ENCODE results near the gene USP49. TPM values are rescaled to one million over a fixed set of nuclear protein-coding genes. Genes with fewer than 3 reads are reported as not detected.

USP49 gene
- total RNA-seq, 2 experiments from 2014 or later, result 1.3 TPM

GRCh38 chr6:41909727-41910126 lies 14.6 kb upstream of the USP49 start:
- ATAC-seq (ENCODE audit: poor library complexity) (no peak), DNase-seq (no peak)
- Mint-ChIP-seq H3K27me3 (no peaks in the 10 kb centered on the region), H3K36me3 (ENCODE audit: low read depth) (peaks cover 56% of the 10 kb centered on the region), H3K4me3 (no peak overlapping the region), H3K27ac (no peak overlapping the region), H3K4me1 (ENCODE audit: low read depth) (peaks cover 6% of the 10 kb centered on the region), H3K9me3 (no peaks in the 10 kb centered on the region)
- H3K27me3 ChIP-seq (ENCODE audit: control insufficient read depth in 1 of 2, insufficient read depth in 2 of 2, low read length in 2 of 2), result no peaks in the 10 kb centered on the region
- no peak overlapping the region for H3K4me3 ChIP-seq (ENCODE audit: low read length)
- TF ChIP-seq, protein P1, sequence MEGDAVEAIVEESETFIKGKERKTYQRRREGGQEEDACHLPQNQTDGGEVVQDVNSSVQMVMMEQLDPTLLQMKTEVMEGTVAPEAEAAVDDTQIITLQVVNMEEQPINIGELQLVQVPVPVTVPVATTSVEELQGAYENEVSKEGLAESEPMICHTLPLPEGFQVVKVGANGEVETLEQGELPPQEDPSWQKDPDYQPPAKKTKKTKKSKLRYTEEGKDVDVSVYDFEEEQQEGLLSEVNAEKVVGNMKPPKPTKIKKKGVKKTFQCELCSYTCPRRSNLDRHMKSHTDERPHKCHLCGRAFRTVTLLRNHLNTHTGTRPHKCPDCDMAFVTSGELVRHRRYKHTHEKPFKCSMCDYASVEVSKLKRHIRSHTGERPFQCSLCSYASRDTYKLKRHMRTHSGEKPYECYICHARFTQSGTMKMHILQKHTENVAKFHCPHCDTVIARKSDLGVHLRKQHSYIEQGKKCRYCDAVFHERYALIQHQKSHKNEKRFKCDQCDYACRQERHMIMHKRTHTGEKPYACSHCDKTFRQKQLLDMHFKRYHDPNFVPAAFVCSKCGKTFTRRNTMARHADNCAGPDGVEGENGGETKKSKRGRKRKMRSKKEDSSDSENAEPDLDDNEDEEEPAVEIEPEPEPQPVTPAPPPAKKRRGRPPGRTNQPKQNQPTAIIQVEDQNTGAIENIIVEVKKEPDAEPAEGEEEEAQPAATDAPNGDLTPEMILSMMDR (IDR thresholded peaks at IDR 0.05), result no peak
- H3K9me3 ChIP-seq (ENCODE audit: control insufficient read depth in 1 of 2, insufficient read depth in 1 of 2, low read length in 2 of 2), result no peaks in the 10 kb centered on the region
- ChIA-PET POLR2A (no interaction called here), CTCF (interaction anchor here (0.6 to 2.1 kb wide), 2 partner anchors 11 to 80 kb away, joined by 3 to 9 read pairs; partner anchors contain the start of genes BYSL and MED20)
- no peaks in the 10 kb centered on the region for H3K4me1 ChIP-seq (ENCODE audit: insufficient read depth, low read length)
- no peak overlapping the region for H3K27ac ChIP-seq (ENCODE audit: low read depth in 1 of 2, low read length in 2 of 2)
- peaks cover 53% of the 10 kb centered on the region for H3K36me3 ChIP-seq (ENCODE audit: insufficient read depth, low read length)
- intact Hi-C loops (cut with DNase I, micrococcal nuclease), result no loop called here

- H3K27me3 Mint-ChIP-seq, result no peaks in the 10 kb centered on the region
- peak; percentile 74 for ATAC-seq (ENCODE audit: poor library complexity)
- peaks cover 12% of the 10 kb centered on the region for H3K4me1 Mint-ChIP-seq (ENCODE audit: low read depth)
Measured at GRCh38 chr6:41901882-41902519, 6.8 kb upstream of the USP49 start.

GRCh38 chr6:41900861-41901260 lies 5.7 kb upstream of the USP49 start:
- Histone ChIP-seq H3K27ac (ENCODE audit: low read depth in 1 of 2, low read length in 2 of 2) (no peak overlapping the region), H3K36me3 (ENCODE audit: insufficient read depth, low read length) (peaks cover 2% of the 10 kb centered on the region), H3K9me3 (ENCODE audit: control insufficient read depth in 1 of 2, insufficient read depth in 1 of 2, low read length in 2 of 2) (no peaks in the 10 kb centered on the region), H3K27me3 (ENCODE audit: control insufficient read depth in 1 of 2, insufficient read depth in 2 of 2, low read length in 2 of 2) (no peaks in the 10 kb centered on the region), H3K4me1 (ENCODE audit: insufficient read depth, low read length) (peaks cover 14% of the 10 kb centered on the region), H3K4me3 (ENCODE audit: low read length) (no peak overlapping the region)
- intact Hi-C loops (cut with DNase I, micrococcal nuclease), result loop anchor here in 1 of 2 experiments (5.0 kb wide), 1 partner anchor 201 kb away; no protein-coding TSS in a partner anchor
- no peaks in the 10 kb centered on the region for H3K9me3 Mint-ChIP-seq
- H3K27ac Mint-ChIP-seq, result no peak overlapping the region
- TF ChIP-seq, protein P1 (IDR thresholded peaks at IDR 0.05), result no peak
- H3K4me3 Mint-ChIP-seq, result no peak overlapping the region
- peaks cover 18% of the 10 kb centered on the region for H3K4me1 Mint-ChIP-seq (ENCODE audit: low read depth)
- ChIA-PET POLR2A (interaction anchor here (0.7 kb wide), 1 partner anchor 66 kb away, joined by 3 read pairs; no protein-coding TSS in a partner anchor), CTCF (interaction anchor here (1.3 kb wide), 1 partner anchor 143 kb away, joined by 5 read pairs; no protein-coding TSS in a partner anchor)
- no peak for DNase-seq
- ATAC-seq (ENCODE audit: poor library complexity), result no peak
- peaks cover 8% of the 10 kb centered on the region for H3K36me3 Mint-ChIP-seq (ENCODE audit: low read depth)
- H3K27me3 Mint-ChIP-seq, result no peaks in the 10 kb centered on the region

More at GRCh38 chr6:41901882-41902519, 6.8 kb upstream of the USP49 start:
- ChIA-PET CTCF (interaction anchor here (0.8 to 1.9 kb wide), 5 partner anchors 19 to 142 kb away, joined by 3 to 6 read pairs (median 4); partner anchors contain the start of genes BYSL and MED20), POLR2A (no interaction called here)
- Histone ChIP-seq H3K36me3 (ENCODE audit: insufficient read depth, low read length) (peaks cover 12% of the 10 kb centered on the region), H3K9me3 (ENCODE audit: control insufficient read depth in 1 of 2, insufficient read depth in 1 of 2, low read length in 2 of 2) (no peaks in the 10 kb centered on the region), H3K27me3 (ENCODE audit: control insufficient read depth in 1 of 2, insufficient read depth in 2 of 2, low read length in 2 of 2) (no peaks in the 10 kb centered on the region), H3K4me1 (ENCODE audit: insufficient read depth, low read length) (peaks cover 8% of the 10 kb centered on the region), H3K4me3 (ENCODE audit: low read length) (no peak overlapping the region), H3K27ac (ENCODE audit: low read depth in 1 of 2, low read length in 2 of 2) (no peak overlapping the region)
- Mint-ChIP-seq H3K36me3 (ENCODE audit: low read depth) (peaks cover 17% of the 10 kb centered on the region), H3K9me3 (no peaks in the 10 kb centered on the region), H3K4me3 (no peak overlapping the region), H3K27ac (no peak overlapping the region)
- TF ChIP-seq, protein P1 (IDR thresholded peaks at IDR 0.05), result peak; percentile 64
- DNase-seq, result peak; percentile 32 to 81 (median 44)
- intact Hi-C loops (cut with DNase I, micrococcal nuclease), result loop anchor here (1.0 to 5.0 kb wide), 3 partner anchors 142 to 264 kb away; no protein-coding TSS in a partner anchor

Measured in CD4-positive, alpha-beta T cell (primary cell).